Measurements from ENCODE around the gene GRM7.

GRCh38 chr3:7789324-7789723 lies 928.4 kb downstream of the GRM7 start:
- no peak for TF ChIP-seq CTCF (IDR thresholded peaks at IDR 0.05)
- no peak for TF ChIP-seq EZH2 (IDR thresholded peaks at IDR 0.05; ENCODE audit: borderline replicate concordance, insufficient read depth, low read depth, low read length, poor library complexity, severe bottlenecking)
